ENCODE measurements around the gene OR10A6.
A peak's percentile ranks its signal among the peaks of the same experiment; 100 is the strongest.

Gene OR10A6

GRCh38 chr11:7909585-7910285 is 21.3 kb downstream of the OR10A6 start:
- no peak for DNase-seq

GRCh38 chr11:7907121-7907520 is 23.9 kb downstream of the OR10A6 start:
- DNase-seq, result no peak

- DNase-seq, result no peak
These were observed 24.6 kb downstream of the OR10A6 start for GRCh38 chr11:7906481-7906880.

- no peak for DNase-seq
These were observed 25.1 kb downstream of the OR10A6 start for GRCh38 chr11:7905961-7906429.

GRCh38 chr11:7905549-7905948 is 25.5 kb downstream of the OR10A6 start:
- no peak for DNase-seq

GRCh38 chr11:7904917-7905316 is 26.2 kb downstream of the OR10A6 start:
- DNase-seq, result no peak

GRCh38 chr11:7903940-7904339 is 27.1 kb downstream of the OR10A6 start:
- no peak for DNase-seq

- no peak for DNase-seq
These were observed 29.7 kb downstream of the OR10A6 start for GRCh38 chr11:7901319-7901854.

- no peak for DNase-seq
These were observed 30.4 kb downstream of the OR10A6 start for GRCh38 chr11:7900686-7901085.

- no peak for DNase-seq
These were observed 31.6 kb downstream of the OR10A6 start for GRCh38 chr11:7899418-7899817.

- no peak for DNase-seq
These were observed 32.3 kb downstream of the OR10A6 start for GRCh38 chr11:7898666-7899283.

GRCh38 chr11:7896009-7896785 is 34.9 kb downstream of the OR10A6 start:
- DNase-seq, result no peak

GRCh38 chr11:7894251-7894650 is 36.8 kb downstream of the OR10A6 start:
- no peak for DNase-seq

- DNase-seq, result no peak
These were observed 37.3 kb downstream of the OR10A6 start for GRCh38 chr11:7893796-7894195.

- DNase-seq, result peak; percentile 30
These were observed 38.2 kb downstream of the OR10A6 start for GRCh38 chr11:7892840-7893254.

- no peak for DNase-seq
These were observed 38.9 kb downstream of the OR10A6 start for GRCh38 chr11:7892059-7892699.

- DNase-seq, result no peak
These were observed 40.5 kb downstream of the OR10A6 start for GRCh38 chr11:7890417-7891172.

- no peak for DNase-seq
These were observed 41.1 kb downstream of the OR10A6 start for GRCh38 chr11:7889985-7890384.

GRCh38 chr11:7882860-7883259 is 48.2 kb downstream of the OR10A6 start:
- DNase-seq, result no peak
